GM12878 (cell line): ENCODE measurements around the gene NFE2L1. TPM values are rescaled to one million over a fixed set of nuclear protein-coding genes. Genes with fewer than 3 reads are reported as not detected.

Experiments used
- ATAC-seq: fragments of 200-7000 bp; cut with Tn5 transposase; 3 replicates; pipeline ENCODE4 v1.9.1; 2020; ENCODE audit warnings: mild to moderate bottlenecking, moderate library complexity
- BruUV-seq: library from RNA; stranded (reverse); fragments of 400-500 nt; replicated peaks from 2 replicates; lab custom pipeline; 2021; lab: Mats Ljungman, UMichigan
- CTCF ChIA-PET: fragments of 300-600 bp; sonication (Branson Sonifier 250); formaldehyde crosslinking; extraction: SDS; loops from one replicate; lab custom pipeline; 2021; ENCODE audit warnings: inconsistent platforms; lab: Yijun Ruan, JAX
- POLR2A ChIA-PET: fragments of 350-600 bp; formaldehyde crosslinking; extraction: SDS; loops from one replicate; lab custom pipeline; 2021; ENCODE audit warnings: inconsistent platforms; lab: Charles Lee
- RAD21 ChIA-PET: fragments of 300-600 bp; sonication (Branson Sonifier 250); formaldehyde crosslinking; loops from one replicate; lab custom pipeline; 2023; ENCODE audit warnings: antibody characterized with exemption; ENCODE audit not compliant: unreplicated experiment; lab: Charles Lee
- SMC1A ChIA-PET: fragments of 300-600 bp; sonication (Branson Sonifier 250); formaldehyde crosslinking; loops from one replicate; lab custom pipeline; 2023; ENCODE audit not compliant: unreplicated experiment, uncharacterized antibody; lab: Charles Lee
- DNase-seq: peaks from one replicate; pipeline ENCODE4 v3.0.0-alpha.2; 2011; ENCODE audit warnings: low read depth, low spot score
- FAIRE-seq: peaks from 3 replicates; lab custom pipeline; 2011; peaks lifted over from hg19 to GRCh38; lab: Jason Lieb, UNC
- H2AFZ ChIP-seq: 2 replicates; pipeline ENCODE4 v1.6.0; 2011; ENCODE audit warnings: low read depth, low read length, control low read depth; ENCODE audit not compliant: control insufficient read depth
- H3K27ac ChIP-seq: 2 replicates; pipeline ENCODE4 v1.5.1; 2011; ENCODE audit warnings: control low read depth; ENCODE audit not compliant: control insufficient read depth, insufficient read depth
- H3K27me3 ChIP-seq, 2 experiments: replicated peaks in 1 of 2; 2 replicates each; pipeline versions ENCODE4 v1.6.0 to v1.6.1; 2011; ENCODE audit warnings: low read length in 1 of 2; ENCODE audit not compliant: control insufficient read depth in 2 of 2, insufficient read depth in 2 of 2
- H3K36me3 ChIP-seq, 2 experiments: 2 replicates each; pipeline ENCODE4 v1.5.1; 2011; ENCODE audit warnings: low read length in 1 of 2; ENCODE audit not compliant: control insufficient read depth in 2 of 2, insufficient read depth in 2 of 2
- H3K4me1 ChIP-seq: 2 replicates; pipeline ENCODE4 v1.6.1; 2011; ENCODE audit warnings: mild to moderate bottlenecking, low read length, moderate library complexity, mixed read lengths; ENCODE audit not compliant: control insufficient read depth, insufficient read depth
- H3K4me2 ChIP-seq: 2 replicates; pipeline ENCODE4 v1.6.0; 2011; ENCODE audit warnings: control low read depth; ENCODE audit not compliant: control insufficient read depth, insufficient read depth
- H3K4me3 ChIP-seq: fragments of 200-600 bp; sonication (generic); 2 replicates; pipeline ENCODE4 v1.5.1; 2016
- H3K79me2 ChIP-seq: 2 replicates; pipeline ENCODE4 v1.6.0; 2011; ENCODE audit warnings: low read length; ENCODE audit not compliant: control insufficient read depth, insufficient read depth
- H3K9ac ChIP-seq: 2 replicates; pipeline ENCODE4 v1.8.0; 2011; ENCODE audit warnings: low read length, control low read depth, mixed read lengths; ENCODE audit not compliant: control insufficient read depth, insufficient read depth
- H3K9me3 ChIP-seq: replicated peaks from 3 replicates; pipeline ENCODE4 v1.5.1; 2011; ENCODE audit warnings: mild to moderate bottlenecking, low read length; ENCODE audit not compliant: control insufficient read depth, insufficient read depth
- H4K20me1 ChIP-seq: 2 replicates; pipeline ENCODE4 v1.6.0; 2011; ENCODE audit not compliant: control insufficient read depth, insufficient read depth
- BMI1 ChIP-seq: fragments of 450-650 bp; IDR thresholded peaks from 2 replicates; pipeline ENCODE4 v1.6.1; 2016; ENCODE audit warnings: mild to moderate bottlenecking, moderate library complexity, borderline replicate concordance
- CEBPB ChIP-seq, 2 experiments: fragments of 150-350 bp in 1 of 2; IDR thresholded peaks; 2 replicates each; pipeline ENCODE4 v1.6.1; 2012 to 2014; ENCODE audit warnings: low read depth in 2 of 2, low read length in 2 of 2, borderline replicate concordance in 1 of 2, inconsistent platforms in 1 of 2
- CREM ChIP-seq: IDR thresholded peaks from 2 replicates; pipeline ENCODE4 v1.6.1; 2014; ENCODE audit warnings: antibody characterized with exemption, low read depth
- EGR1 ChIP-seq, 2 experiments: IDR thresholded peaks; 1 replicate in 1 of 2; 2 replicates in 1 of 2; pipeline ENCODE4 v1.6.1; 2011 to 2012; ENCODE audit warnings: low read depth in 2 of 2, low read length in 2 of 2, borderline replicate concordance in 1 of 2, mild to moderate bottlenecking in 1 of 2, moderate library complexity in 1 of 2
- HDAC2 ChIP-seq: fragments of 200-600 bp; sonication (generic); IDR thresholded peaks from 2 replicates; pipeline ENCODE4 v1.6.1; 2017
- IKZF2 ChIP-seq, 2 experiments: fragments of 450-650 bp; IDR thresholded peaks; 2 replicates each; pipeline ENCODE4 v1.6.1; 2017; ENCODE audit warnings: mild to moderate bottlenecking in 2 of 2, moderate library complexity in 2 of 2
- JUNB ChIP-seq: IDR thresholded peaks from 2 replicates; pipeline ENCODE4 v1.6.1; 2016; ENCODE audit warnings: antibody characterized with exemption, mild to moderate bottlenecking
- NR2F1 ChIP-seq: fragments of 450-650 bp; conservative IDR thresholded peaks from 2 replicates; pipeline ENCODE4 v1.6.1; 2017; ENCODE audit warnings: mild to moderate bottlenecking
- RFX5 ChIP-seq: IDR thresholded peaks from 2 replicates; pipeline ENCODE4 v1.6.1; 2011; ENCODE audit warnings: low read depth, low read length, improper control_type of control experiment
- ZNF384 ChIP-seq: IDR thresholded peaks from 2 replicates; pipeline ENCODE4 v1.6.1; 2012; ENCODE audit warnings: low read depth, mild to moderate bottlenecking, low read length, improper control_type of control experiment, borderline replicate concordance
- WGBS: methylation state at CpG from one replicate; pipeline ENCODE4 v1.1.6; 2016; ENCODE audit warnings: low lambda C conversion rate; ENCODE audit not compliant: insufficient replicate concordance, insufficient coverage; ENCODE audit errors: missing lambda C conversion rate; 5-methylcytosine and 5-hydroxymethylcytosine counted together
- in situ Hi-C: fragments of 300-500 bp; cut with MboI; formaldehyde crosslinking; loops from 9 replicates; pipeline ENCODE4 v1.14.3; 2018; ENCODE audit warnings: mixed read lengths
- intact Hi-C: fragments of 100-400 bp; cut with micrococcal nuclease; formaldehyde crosslinking; loops from one replicate; pipeline ENCODE4 v1.14.2; 2022; ENCODE audit not compliant: unreplicated experiment
- polyA plus RNA-seq, 11 experiments: library from polyadenylated mRNA; depleted of rRNA in 4 of 11; unstranded in 6 of 11; stranded (reverse) in 5 of 11; fragments of >200 nt; fragmentation: Nextera tagmentation in 4 of 11; fragmentation: Illumina TruSeq in 1 of 11; extraction: Ambion mirVana in 4 of 11; extraction: Trizol in 1 of 11; gene quantifications; 1 replicate in 1 of 11; 2 replicates in 10 of 11; pipeline versions ENCODE4 v1.2.1 to v1.2.3, GENCODE V29; 2011 to 2016; ENCODE audit warnings: inconsistent platforms in 2 of 11, missing spikeins in 2 of 11, low read depth in 1 of 11
- total RNA-seq, 4 experiments: library from RNA; depleted of rRNA in 3 of 4; stranded (reverse); fragments of >200 nt in 3 of 4; fragmentation: Illumina TruSeq in 1 of 4; extraction: Trizol in 1 of 4; gene quantifications; 2 replicates each; pipeline versions ENCODE4 v1.2.1 to v1.2.3, GENCODE V29; 2013 to 2021
- TF ChIP-seq, protein P1 (sequence below): IDR thresholded peaks from 2 replicates; pipeline ENCODE4 v1.6.1; 2011; ENCODE audit warnings: low read depth, mild to moderate bottlenecking, low read length, moderate library complexity, borderline replicate concordance; ENCODE audit errors: extremely low read depth
- TF ChIP-seq, protein P2 (sequence below): fragments of 450-650 bp; formaldehyde crosslinking; IDR thresholded peaks from 2 replicates; pipeline ENCODE4 v1.4.0; 2020; ENCODE audit warnings: mild to moderate bottlenecking, moderate library complexity
- TF ChIP-seq, protein P3 (sequence below): IDR thresholded peaks from 2 replicates; pipeline ENCODE4 v1.6.1; 2012; ENCODE audit warnings: improper control_type of control experiment, low read depth, low read length; ENCODE audit not compliant: insufficient replicate concordance

Gene NFE2L1
- total and polyA plus RNA-seq, 10 of the 15 experiments (the other 5 are each of a cell fraction or from before 2014, with no cell fraction given), result 3.8 to 104 (median 26.4) TPM

DNA sequence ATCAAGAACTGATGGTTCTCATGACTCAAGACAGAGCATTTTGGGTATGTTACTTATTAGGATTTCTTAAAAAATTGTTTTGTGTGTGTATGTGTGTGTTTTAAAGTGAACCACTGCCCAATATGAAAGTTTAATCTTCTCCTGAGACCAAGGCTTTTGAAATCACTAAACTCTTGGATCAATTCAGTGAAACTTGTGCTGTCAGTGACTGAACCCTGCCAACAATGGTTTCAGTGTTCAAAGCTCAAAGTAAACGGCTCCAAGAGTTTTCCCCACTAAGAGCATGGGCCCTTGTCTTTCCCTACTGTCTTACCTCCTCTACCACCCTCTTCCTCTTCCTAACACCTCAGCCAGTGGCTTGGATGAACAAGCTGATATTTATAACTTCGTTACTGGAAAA is 22.0 kb downstream of the NFE2L1 start (continued):
- no peak for TF ChIP-seq NR2F1
- no peak for TF ChIP-seq HDAC2
- no peak for TF ChIP-seq EGR1 (IDR thresholded peaks at IDR 0.05; ENCODE audit: borderline replicate concordance in 1 of 2, low read depth in 2 of 2, low read length in 2 of 2)
- TF ChIP-seq RFX5, result no peak
- TF ChIP-seq ZNF384, result no peak
- TF ChIP-seq, protein P1, sequence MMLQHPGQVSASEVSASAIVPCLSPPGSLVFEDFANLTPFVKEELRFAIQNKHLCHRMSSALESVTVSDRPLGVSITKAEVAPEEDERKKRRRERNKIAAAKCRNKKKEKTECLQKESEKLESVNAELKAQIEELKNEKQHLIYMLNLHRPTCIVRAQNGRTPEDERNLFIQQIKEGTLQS, result no peak
- TF ChIP-seq, protein P2, sequence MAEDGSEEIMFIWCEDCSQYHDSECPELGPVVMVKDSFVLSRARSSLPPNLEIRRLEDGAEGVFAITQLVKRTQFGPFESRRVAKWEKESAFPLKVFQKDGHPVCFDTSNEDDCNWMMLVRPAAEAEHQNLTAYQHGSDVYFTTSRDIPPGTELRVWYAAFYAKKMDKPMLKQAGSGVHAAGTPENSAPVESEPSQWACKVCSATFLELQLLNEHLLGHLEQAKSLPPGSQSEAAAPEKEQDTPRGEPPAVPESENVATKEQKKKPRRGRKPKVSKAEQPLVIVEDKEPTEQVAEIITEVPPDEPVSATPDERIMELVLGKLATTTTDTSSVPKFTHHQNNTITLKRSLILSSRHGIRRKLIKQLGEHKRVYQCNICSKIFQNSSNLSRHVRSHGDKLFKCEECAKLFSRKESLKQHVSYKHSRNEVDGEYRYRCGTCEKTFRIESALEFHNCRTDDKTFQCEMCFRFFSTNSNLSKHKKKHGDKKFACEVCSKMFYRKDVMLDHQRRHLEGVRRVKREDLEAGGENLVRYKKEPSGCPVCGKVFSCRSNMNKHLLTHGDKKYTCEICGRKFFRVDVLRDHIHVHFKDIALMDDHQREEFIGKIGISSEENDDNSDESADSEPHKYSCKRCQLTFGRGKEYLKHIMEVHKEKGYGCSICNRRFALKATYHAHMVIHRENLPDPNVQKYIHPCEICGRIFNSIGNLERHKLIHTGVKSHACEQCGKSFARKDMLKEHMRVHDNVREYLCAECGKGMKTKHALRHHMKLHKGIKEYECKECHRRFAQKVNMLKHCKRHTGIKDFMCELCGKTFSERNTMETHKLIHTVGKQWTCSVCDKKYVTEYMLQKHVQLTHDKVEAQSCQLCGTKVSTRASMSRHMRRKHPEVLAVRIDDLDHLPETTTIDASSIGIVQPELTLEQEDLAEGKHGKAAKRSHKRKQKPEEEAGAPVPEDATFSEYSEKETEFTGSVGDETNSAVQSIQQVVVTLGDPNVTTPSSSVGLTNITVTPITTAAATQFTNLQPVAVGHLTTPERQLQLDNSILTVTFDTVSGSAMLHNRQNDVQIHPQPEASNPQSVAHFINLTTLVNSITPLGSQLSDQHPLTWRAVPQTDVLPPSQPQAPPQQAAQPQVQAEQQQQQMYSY (CRISPR knock-in tag), result no peak
- TF ChIP-seq CREM, result no peak

DNA sequence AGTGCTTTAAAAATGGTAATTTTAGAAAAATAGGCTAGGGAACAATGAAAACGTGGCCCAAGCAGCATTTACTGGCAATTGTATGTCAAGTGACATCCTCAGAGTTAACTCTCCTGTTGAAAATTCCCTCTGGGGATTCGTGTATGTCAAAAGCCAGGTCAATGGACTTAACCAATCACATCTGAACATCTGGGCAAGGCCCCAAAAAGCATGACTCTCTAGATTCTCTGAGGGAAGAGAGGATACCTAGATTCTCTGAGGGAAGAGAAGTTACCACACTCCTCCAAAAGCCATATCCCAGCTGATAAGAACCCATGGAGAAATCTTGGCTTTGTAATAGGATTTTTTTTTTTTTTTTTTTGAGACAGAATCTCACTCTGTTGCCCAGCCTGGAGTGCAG is 23.5 kb downstream of the NFE2L1 start:
- 50% methylated on average over 2 of the region's 2 CpGs for WGBS
- Histone ChIP-seq H3K79me2 (no peaks in the 10 kb centered on the region), H3K36me3 (peaks cover 10 to 16% of the 10 kb centered on the region in 2 experiments; a peak in 3 of 4 replicates), H3K27ac (no peak overlapping the region), H3K9me3 (no peaks in the 10 kb centered on the region), H3K4me2 (no peak overlapping the region), H3K4me1 (no peaks in the 10 kb centered on the region), H3K9ac (no peak overlapping the region), H3K4me3 (no peak overlapping the region), H2AFZ (no peak overlapping the region), H4K20me1 (no peaks in the 10 kb centered on the region), H3K27me3 (no peaks in the 10 kb centered on the region)
- no peak for ATAC-seq
- BruUV-seq, result no TSS peak
- no peak for FAIRE-seq
- CTCF ChIA-PET, result interaction anchor here (1.0 to 17.1 kb wide), 8 partner anchors 8 to 262 kb away, joined by 3 to 525 read pairs (median 35); partner anchors contain the start of genes CBX1, CDK5RAP3 and SNX11
- POLR2A ChIA-PET, result interaction anchor here (1.4 kb wide), 1 partner anchor 41 kb away, joined by 3 read pairs; no protein-coding TSS in a partner anchor
- DNase-seq, result no peak
- intact Hi-C loops, result no loop called here
- SMC1A ChIA-PET, result interaction anchor here (0.6 to 6.1 kb wide), 5 partner anchors 8 to 517 kb away, joined by 3 to 100 read pairs (median 4); partner anchors contain the start of gene NFE2L1
- in situ Hi-C loops, result no loop called here
- RAD21 ChIA-PET, result interaction anchor here (0.6 to 9.2 kb wide), 2 partner anchors 14 to 44 kb away, joined by 3 to 117 read pairs; no protein-coding TSS in a partner anchor
- TF ChIP-seq IKZF2 (IDR thresholded peaks at IDR 0.05) (no peak), JUNB (no peak), CEBPB (IDR thresholded peaks at IDR 0.05; ENCODE audit: borderline replicate concordance in 1 of 2, low read depth in 2 of 2, low read length in 2 of 2) (no peak), BMI1 (no peak)
- TF ChIP-seq, protein P3, sequence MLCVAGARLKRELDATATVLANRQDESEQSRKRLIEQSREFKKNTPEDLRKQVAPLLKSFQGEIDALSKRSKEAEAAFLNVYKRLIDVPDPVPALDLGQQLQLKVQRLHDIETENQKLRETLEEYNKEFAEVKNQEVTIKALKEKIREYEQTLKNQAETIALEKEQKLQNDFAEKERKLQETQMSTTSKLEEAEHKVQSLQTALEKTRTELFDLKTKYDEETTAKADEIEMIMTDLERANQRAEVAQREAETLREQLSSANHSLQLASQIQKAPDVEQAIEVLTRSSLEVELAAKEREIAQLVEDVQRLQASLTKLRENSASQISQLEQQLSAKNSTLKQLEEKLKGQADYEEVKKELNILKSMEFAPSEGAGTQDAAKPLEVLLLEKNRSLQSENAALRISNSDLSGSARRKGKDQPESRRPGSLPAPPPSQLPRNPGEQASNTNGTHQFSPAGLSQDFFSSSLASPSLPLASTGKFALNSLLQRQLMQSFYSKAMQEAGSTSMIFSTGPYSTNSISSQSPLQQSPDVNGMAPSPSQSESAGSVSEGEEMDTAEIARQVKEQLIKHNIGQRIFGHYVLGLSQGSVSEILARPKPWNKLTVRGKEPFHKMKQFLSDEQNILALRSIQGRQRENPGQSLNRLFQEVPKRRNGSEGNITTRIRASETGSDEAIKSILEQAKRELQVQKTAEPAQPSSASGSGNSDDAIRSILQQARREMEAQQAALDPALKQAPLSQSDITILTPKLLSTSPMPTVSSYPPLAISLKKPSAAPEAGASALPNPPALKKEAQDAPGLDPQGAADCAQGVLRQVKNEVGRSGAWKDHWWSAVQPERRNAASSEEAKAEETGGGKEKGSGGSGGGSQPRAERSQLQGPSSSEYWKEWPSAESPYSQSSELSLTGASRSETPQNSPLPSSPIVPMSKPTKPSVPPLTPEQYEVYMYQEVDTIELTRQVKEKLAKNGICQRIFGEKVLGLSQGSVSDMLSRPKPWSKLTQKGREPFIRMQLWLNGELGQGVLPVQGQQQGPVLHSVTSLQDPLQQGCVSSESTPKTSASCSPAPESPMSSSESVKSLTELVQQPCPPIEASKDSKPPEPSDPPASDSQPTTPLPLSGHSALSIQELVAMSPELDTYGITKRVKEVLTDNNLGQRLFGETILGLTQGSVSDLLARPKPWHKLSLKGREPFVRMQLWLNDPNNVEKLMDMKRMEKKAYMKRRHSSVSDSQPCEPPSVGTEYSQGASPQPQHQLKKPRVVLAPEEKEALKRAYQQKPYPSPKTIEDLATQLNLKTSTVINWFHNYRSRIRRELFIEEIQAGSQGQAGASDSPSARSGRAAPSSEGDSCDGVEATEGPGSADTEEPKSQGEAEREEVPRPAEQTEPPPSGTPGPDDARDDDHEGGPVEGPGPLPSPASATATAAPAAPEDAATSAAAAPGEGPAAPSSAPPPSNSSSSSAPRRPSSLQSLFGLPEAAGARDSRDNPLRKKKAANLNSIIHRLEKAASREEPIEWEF, result no peak
